Duodenal mucosa (tissue), 2 donors: ENCODE results near the gene GPX4.
A peak's percentile ranks its signal among the peaks of the same experiment; 100 is the strongest.

Source experiments
- H3K27ac ChIP-seq: one replicate; pipeline ENCODE4 v1.7.0; 2013; ENCODE audit warnings: low read depth, low read length
- H3K27me3 ChIP-seq, 2 donors: one replicate each; pipeline ENCODE4 v1.7.0; 2013; ENCODE audit warnings: low read length in 2 of 2, control low read depth in 1 of 2; ENCODE audit not compliant: insufficient read depth in 2 of 2, control insufficient read depth in 1 of 2
- H3K36me3 ChIP-seq, 2 donors: one replicate each; pipeline ENCODE4 v1.7.0; 2013; ENCODE audit warnings: low read length in 2 of 2, control low read depth in 1 of 2; ENCODE audit not compliant: insufficient read depth in 2 of 2, control insufficient read depth in 1 of 2
- H3K4me1 ChIP-seq, 2 donors: one replicate each; pipeline ENCODE4 v1.7.0; 2013; ENCODE audit warnings: low read length in 2 of 2, control low read depth in 1 of 2; ENCODE audit not compliant: insufficient read depth in 2 of 2, control insufficient read depth in 1 of 2
- H3K4me3 ChIP-seq, 2 donors: one replicate each; pipeline ENCODE4 v1.7.0; 2013; ENCODE audit warnings: low read length in 2 of 2, low read depth in 1 of 2
- H3K9ac ChIP-seq, 2 donors: one replicate each; pipeline ENCODE4 v1.7.0; 2013; ENCODE audit warnings: low read length in 2 of 2, low read depth in 1 of 2
- H3K9me3 ChIP-seq, 2 donors: one replicate each; pipeline ENCODE4 v1.7.0; 2013; ENCODE audit warnings: low read length in 2 of 2, control low read depth in 1 of 2; ENCODE audit not compliant: control insufficient read depth in 1 of 2

GPX4 gene

DNA sequence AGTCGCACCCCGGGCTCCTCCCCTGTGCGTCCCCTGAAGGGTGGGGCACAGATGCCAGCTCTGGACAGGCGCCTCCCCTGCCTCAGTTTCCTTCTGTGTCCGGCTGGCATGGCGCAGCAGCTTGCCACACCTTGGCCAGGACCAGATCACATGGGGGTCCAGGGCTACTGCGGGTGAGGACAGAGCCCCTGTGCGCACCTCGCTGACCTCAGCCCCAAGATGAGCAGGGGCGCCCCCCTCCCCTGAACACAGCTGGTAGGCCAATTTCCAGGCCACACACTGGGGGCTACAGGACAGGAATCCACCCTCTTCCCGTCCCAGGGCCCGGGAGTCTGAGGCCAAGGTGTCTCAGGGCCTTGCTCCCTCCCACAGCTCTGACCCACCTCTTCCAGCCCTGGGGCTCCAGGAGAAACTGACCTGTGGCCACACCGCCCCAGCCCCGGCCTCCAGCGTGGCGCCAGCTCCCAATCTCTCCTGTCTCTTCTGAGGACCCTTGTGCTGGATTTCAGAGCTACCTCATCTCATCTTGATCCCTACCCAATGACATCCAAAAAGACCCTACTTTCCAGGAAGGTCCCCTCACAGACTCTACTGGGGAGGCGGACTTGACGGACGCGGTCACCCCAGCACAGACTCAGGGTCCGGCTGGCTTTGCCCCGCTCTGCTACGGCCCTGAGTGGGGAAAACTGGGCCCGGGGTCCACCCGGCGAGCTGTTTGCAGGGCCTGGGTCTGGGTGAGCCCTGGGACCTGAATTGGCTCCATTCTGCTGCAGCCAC lies 42.0 kb downstream of the GPX4 start:
- H3K27ac ChIP-seq: no peak overlapping the region
- no peaks in the 10 kb centered on the region for H3K4me1 ChIP-seq
- no peaks in the 10 kb centered on the region for H3K27me3 ChIP-seq
- H3K9me3 ChIP-seq: no peaks in the 10 kb centered on the region
- peaks cover 7 to 31% of the 10 kb centered on the region in 2 donors for H3K36me3 ChIP-seq
- H3K4me3 ChIP-seq: no peak overlapping the region
- H3K9ac ChIP-seq: no peak overlapping the region

GRCh38 chr19:1146412-1146699 lies 42.6 kb downstream of the GPX4 start:
- Histone ChIP-seq H3K27ac (no peak overlapping the region), H3K36me3 (peaks cover 9 to 31% of the 10 kb centered on the region in 2 donors)

DNA sequence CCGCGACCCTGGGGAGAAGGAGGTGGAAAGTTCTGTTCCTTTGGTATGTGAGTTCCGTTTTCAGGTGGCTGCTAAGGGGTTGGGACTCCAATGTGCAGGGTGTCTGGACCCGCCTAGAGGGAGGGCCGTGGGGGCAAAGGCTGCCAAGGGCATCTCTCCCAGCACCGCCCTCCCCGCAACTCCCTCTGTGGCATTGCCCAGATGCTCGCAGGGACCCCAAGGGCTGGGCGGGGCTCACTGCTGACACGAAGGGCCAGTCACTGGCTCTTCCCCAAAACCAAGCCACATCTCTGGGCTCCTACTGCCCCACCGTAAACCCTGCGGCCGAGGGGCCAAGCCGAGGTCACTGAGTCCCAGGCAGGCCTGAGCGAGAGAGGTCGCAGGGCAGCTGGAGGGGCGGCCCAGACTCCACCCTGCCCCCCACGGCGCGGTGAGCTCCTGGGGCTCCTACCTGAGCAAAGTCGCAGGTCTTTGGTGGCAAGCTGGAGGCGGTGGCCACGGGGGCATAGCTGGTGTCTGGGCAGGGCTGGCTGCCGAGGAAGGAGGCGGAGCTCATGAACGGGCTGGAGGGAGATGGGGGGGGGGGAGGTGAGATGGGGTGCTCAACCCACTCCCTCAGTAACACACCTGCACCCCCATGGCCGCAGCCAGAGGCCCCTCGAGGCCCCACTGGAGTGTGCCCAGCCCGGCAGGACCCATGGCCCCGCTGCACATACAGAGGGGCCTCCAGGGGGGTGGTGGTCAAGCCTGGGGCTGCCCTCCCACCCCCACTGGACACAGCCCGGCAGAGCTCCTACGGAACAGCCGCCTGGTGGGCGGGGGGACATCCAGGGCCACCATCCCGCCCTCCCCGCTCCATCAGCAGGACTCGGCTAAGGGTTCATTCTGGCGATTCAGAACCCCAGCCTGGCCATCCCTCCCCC lies 43.3 kb downstream of the GPX4 start:
- Histone ChIP-seq H3K27ac (no peak overlapping the region), H3K36me3 (peaks cover 16 to 36% of the 10 kb centered on the region in 2 donors), H3K4me3 (no peak overlapping the region), H3K27me3 (no peaks in the 10 kb centered on the region), H3K9me3 (no peaks in the 10 kb centered on the region), H3K9ac (no peak overlapping the region), H3K4me1 (no peaks in the 10 kb centered on the region)

More at GRCh38 chr19:1146412-1146699, 42.6 kb downstream of the GPX4 start:
- Histone ChIP-seq H3K9ac (no peak overlapping the region), H3K9me3 (no peaks in the 10 kb centered on the region), H3K4me1 (no peaks in the 10 kb centered on the region), H3K27me3 (no peaks in the 10 kb centered on the region), H3K4me3 (no peak overlapping the region)

GRCh38 chr19:1147934-1148549 lies 44.2 kb downstream of the GPX4 start:
- Histone ChIP-seq H3K27ac (no peak overlapping the region), H3K9ac (no peak overlapping the region), H3K4me3 (no peak overlapping the region), H3K27me3 (no peaks in the 10 kb centered on the region), H3K9me3 (no peaks in the 10 kb centered on the region), H3K36me3 (peaks cover 17 to 38% of the 10 kb centered on the region in 2 donors), H3K4me1 (no peaks in the 10 kb centered on the region)

DNA sequence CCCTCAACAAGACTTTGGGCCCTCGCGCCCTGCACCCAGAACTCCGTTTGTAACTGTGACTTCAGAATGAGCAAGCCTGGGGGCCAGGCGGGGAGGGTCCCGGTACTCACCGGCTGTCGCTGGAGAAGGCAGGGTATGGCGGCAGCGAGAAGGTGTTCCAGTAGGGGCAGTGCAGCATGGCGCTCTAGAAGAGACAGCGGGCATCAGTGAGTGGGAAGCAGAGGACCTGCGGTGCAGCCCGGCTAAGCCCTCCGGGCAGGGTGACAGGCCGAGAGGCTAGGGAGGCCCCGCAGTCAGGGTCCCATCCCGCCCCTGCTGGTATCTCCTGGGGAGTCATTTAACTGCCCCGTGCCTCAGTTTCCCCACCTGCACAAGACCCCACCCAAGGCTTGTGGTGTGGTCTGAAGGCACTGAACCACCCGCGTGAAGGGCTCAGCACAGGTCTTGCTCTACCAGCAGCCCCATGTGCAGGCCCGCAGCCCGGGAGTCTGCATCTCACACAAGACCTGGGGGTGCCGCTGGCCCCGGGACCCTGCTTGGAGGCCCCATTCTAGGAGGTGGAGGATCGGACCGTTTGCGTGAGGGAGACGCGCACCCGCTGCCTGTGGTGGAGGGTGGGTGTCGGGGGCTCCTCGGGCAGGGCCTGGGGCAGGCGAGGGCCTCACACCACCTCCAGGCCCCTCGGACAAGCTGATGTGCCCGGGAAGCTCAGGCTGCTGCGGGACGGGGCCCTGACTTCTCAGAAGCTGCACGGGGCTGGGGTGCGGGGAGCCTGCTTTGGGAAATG lies 45.7 kb downstream of the GPX4 start:
- H3K4me1 ChIP-seq: peaks cover 0 to under 1% of the 10 kb centered on the region in 2 donors
- peaks cover 16 to 28% of the 10 kb centered on the region in 2 donors for H3K36me3 ChIP-seq
- H3K27ac ChIP-seq: no peak overlapping the region
- no peaks in the 10 kb centered on the region for H3K27me3 ChIP-seq
- H3K4me3 ChIP-seq: no peak overlapping the region
- no peak overlapping the region for H3K9ac ChIP-seq
- H3K9me3 ChIP-seq: no peaks in the 10 kb centered on the region

GRCh38 chr19:1150333-1151036 lies 46.7 kb downstream of the GPX4 start:
- Histone ChIP-seq H3K27ac (no peak overlapping the region), H3K4me1 (peaks cover 9 to 10% of the 10 kb centered on the region in 2 donors), H3K27me3 (no peaks in the 10 kb centered on the region), H3K9ac (no peak overlapping the region), H3K36me3 (peaks cover 16 to 28% of the 10 kb centered on the region in 2 donors), H3K9me3 (no peaks in the 10 kb centered on the region), H3K4me3 (no peak overlapping the region)

GRCh38 chr19:1151037-1151724 lies 47.4 kb downstream of the GPX4 start:
- Histone ChIP-seq H3K9me3 (no peaks in the 10 kb centered on the region), H3K27ac (no peak overlapping the region), H3K27me3 (no peaks in the 10 kb centered on the region), H3K9ac (no peak overlapping the region), H3K4me1 (peaks cover 14 to 17% of the 10 kb centered on the region in 2 donors), H3K36me3 (peaks cover 16 to 23% of the 10 kb centered on the region in 2 donors), H3K4me3 (no peak overlapping the region)

- Histone ChIP-seq H3K9me3 (no peaks in the 10 kb centered on the region), H3K4me3 (no peak overlapping the region), H3K4me1 (peaks cover 14 to 17% of the 10 kb centered on the region in 2 donors), H3K36me3 (peaks cover 16% of the 10 kb centered on the region in 2 donors), H3K9ac (no peak overlapping the region), H3K27ac (peak overlapping the region; percentile 42), H3K27me3 (no peaks in the 10 kb centered on the region)
Observed at GRCh38 chr19:1151917-1152587, 48.3 kb downstream of the GPX4 start.
